ENCODE results near the gene CMTM8. TPM values are rescaled to one million over a fixed set of nuclear protein-coding genes. Genes with fewer than 3 reads are reported as not detected.

CMTM8 gene
- total RNA-seq, 1 donor from 2014 or later: 5.7 TPM

DNA sequence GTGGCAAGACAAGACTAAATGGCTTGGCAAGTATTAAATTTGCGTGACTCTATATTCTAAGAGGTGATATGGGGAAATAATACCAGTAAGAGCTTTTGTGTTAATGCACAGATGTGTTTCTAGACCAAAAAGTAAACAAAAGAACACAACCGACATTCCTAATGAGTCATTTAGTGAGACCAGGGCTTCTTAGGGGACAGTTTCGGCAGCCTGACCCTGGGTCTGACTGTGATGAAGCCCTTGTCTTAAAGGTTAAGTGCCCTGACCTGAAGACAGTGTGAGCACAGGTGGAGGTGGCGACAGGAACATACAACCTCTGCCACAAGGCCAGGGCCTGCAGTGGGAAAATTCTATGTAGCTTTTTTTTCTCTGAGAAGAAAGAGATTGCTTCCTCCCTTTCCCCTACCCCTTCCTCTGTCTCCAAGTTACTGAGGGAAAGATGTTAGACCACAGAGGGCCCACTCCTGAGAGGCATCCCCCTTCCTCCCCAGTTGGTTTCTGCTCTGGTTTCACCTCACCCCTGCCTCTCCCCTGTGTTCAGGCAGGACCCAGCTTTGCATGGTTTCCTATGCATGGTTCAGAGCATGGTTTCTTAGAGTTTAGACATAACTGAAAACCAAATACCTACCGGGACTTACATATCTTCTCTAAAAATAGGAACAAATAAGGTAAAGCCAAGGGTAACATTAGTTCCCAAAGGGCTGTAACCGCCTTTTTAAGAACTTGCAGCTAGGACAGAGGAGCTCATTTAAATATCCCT is 128.3 kb downstream of the CMTM8 start:
- intact Hi-C loops (cut with micrococcal nuclease): no loop called here
- H3K27ac ChIP-seq (replicated peaks): no peak overlapping the region
- H3K27me3 ChIP-seq (ENCODE audit: low read depth): no peaks in the 10 kb centered on the region
- TF ChIP-seq, protein P1, sequence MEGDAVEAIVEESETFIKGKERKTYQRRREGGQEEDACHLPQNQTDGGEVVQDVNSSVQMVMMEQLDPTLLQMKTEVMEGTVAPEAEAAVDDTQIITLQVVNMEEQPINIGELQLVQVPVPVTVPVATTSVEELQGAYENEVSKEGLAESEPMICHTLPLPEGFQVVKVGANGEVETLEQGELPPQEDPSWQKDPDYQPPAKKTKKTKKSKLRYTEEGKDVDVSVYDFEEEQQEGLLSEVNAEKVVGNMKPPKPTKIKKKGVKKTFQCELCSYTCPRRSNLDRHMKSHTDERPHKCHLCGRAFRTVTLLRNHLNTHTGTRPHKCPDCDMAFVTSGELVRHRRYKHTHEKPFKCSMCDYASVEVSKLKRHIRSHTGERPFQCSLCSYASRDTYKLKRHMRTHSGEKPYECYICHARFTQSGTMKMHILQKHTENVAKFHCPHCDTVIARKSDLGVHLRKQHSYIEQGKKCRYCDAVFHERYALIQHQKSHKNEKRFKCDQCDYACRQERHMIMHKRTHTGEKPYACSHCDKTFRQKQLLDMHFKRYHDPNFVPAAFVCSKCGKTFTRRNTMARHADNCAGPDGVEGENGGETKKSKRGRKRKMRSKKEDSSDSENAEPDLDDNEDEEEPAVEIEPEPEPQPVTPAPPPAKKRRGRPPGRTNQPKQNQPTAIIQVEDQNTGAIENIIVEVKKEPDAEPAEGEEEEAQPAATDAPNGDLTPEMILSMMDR (IDR thresholded peaks at IDR 0.05; ENCODE audit: borderline replicate concordance): no peak
- no peaks in the 10 kb centered on the region for H3K4me1 ChIP-seq
- no peaks in the 10 kb centered on the region for H3K9me3 ChIP-seq (replicated peaks)
- no peak overlapping the region for H3K4me3 ChIP-seq
- H3K36me3 ChIP-seq: peaks cover 5% of the 10 kb centered on the region
- no peak for DNase-seq

DNA sequence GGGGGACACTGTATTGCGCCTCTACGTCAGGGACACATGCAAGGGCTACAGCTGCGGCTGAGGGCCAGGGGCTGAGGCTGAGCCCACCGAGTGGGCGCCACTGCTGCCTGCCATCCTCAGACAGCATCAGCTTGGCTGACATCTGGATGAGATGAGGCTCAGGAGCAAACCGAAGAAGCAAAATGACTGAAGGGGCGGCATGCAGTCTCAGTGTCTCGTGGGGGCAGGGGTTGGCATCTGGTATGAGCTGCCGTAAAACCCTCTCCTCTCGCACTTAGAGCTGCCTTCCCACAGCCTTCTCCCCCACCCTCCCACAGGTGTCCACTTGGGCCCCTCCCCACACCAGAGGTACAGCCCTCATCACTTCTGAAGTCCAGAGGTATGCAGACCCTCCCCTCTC is 129.0 kb downstream of the CMTM8 start:
- Histone ChIP-seq H3K9me3 (replicated peaks) (no peaks in the 10 kb centered on the region), H3K27me3 (ENCODE audit: low read depth) (no peaks in the 10 kb centered on the region), H3K4me1 (no peaks in the 10 kb centered on the region), H3K27ac (replicated peaks) (no peak overlapping the region), H3K36me3 (peaks cover 3% of the 10 kb centered on the region), H3K4me3 (no peak overlapping the region)
- intact Hi-C loops (cut with micrococcal nuclease): no loop called here
- TF ChIP-seq, protein P1 (IDR thresholded peaks at IDR 0.05; ENCODE audit: borderline replicate concordance): no peak
- DNase-seq: no peak

DNA sequence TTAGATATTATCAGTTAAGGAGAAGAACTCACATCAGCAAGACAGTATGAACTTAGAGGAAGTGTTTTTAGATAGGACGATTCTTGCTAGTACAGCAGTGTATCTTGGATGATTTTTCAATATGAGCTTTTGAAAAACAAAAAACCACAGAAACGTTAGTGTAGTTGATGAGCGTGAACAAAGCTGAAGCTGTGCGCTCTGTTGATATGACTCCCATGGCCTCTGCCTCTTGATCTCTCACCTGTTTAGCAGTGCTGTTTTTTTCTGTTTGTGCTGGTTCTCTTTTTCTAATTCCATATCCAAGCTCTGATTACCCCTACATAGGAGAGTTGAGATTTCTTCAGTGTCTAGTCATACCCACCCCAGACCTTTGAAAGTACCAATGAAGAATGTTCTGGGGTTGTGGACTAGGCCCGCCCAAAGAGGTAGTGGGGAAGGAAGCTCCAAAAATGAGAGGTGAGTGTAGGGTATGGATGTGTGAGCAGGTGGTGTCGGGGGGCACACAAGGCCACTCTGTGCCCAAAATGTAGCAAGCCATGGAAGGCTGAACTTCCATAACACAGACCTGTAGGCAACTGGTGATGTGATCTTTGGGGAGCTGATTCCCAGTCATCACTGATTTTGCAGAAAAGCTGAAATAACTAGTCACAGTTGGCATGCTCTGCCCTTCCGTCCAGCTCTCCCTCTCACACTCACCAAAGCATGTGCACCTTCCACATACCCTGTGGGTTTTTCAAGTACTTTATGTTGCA is 133.2 kb downstream of the CMTM8 start:
- Histone ChIP-seq H3K9me3 (replicated peaks) (no peaks in the 10 kb centered on the region), H3K27ac (replicated peaks) (no peak overlapping the region), H3K4me1 (no peaks in the 10 kb centered on the region), H3K27me3 (ENCODE audit: low read depth) (no peaks in the 10 kb centered on the region), H3K4me3 (no peak overlapping the region), H3K36me3 (peaks cover 2% of the 10 kb centered on the region)
- no peak for DNase-seq
- TF ChIP-seq, protein P1 (IDR thresholded peaks at IDR 0.05; ENCODE audit: borderline replicate concordance): no peak
- intact Hi-C loops (cut with micrococcal nuclease): loop anchor here (5.0 kb wide), 1 partner anchor 96 kb away; no protein-coding TSS in a partner anchor

DNA sequence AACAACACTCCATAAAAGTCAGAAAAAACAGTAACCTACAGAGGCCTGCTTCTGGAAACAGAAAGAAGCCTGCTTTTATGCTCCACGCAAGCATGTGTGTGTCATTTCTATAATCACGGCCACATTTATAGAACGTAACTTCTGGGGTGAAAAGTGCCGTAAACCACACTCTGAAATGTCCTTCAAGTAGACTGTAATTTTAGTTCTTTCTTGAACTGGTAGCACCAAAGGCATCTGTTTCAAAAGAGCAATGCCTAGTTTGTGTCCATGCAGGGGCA is 133.7 kb downstream of the CMTM8 start:
- TF ChIP-seq, protein P1 (IDR thresholded peaks at IDR 0.05; ENCODE audit: borderline replicate concordance): no peak
- no peak overlapping the region for H3K27ac ChIP-seq (replicated peaks)
- H3K4me3 ChIP-seq: no peak overlapping the region
- H3K27me3 ChIP-seq (ENCODE audit: low read depth): no peaks in the 10 kb centered on the region
- intact Hi-C loops (cut with micrococcal nuclease): loop anchor here (5.0 kb wide), 1 partner anchor 95 kb away; no protein-coding TSS in a partner anchor
- H3K4me1 ChIP-seq: no peaks in the 10 kb centered on the region
- H3K36me3 ChIP-seq: peaks cover 2% of the 10 kb centered on the region
- H3K9me3 ChIP-seq (replicated peaks): no peaks in the 10 kb centered on the region
- no peak for DNase-seq

DNA sequence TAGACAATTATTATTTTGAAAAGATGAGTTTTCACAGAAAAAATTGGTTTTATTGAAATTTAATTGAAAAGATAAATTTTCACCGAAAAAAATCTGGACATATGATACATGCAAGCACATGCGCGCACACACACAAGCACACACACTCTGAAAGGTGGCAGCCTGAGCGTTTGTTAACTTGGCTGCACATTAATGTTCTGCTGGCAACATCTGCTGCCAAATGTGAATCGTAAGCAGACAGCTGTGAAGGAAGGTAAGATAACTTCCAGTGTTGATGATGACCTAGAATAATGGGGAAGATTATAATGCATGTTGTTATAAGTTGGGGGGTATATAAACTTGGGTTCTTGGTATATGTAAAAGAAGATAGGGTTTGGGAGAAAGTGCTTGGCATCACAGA is 134.8 kb downstream of the CMTM8 start:
- TF ChIP-seq, protein P1 (IDR thresholded peaks at IDR 0.05; ENCODE audit: borderline replicate concordance): no peak
- DNase-seq: no peak
- Histone ChIP-seq H3K27ac (replicated peaks) (no peak overlapping the region), H3K27me3 (ENCODE audit: low read depth) (no peaks in the 10 kb centered on the region), H3K36me3 (peaks cover 2% of the 10 kb centered on the region), H3K4me1 (no peaks in the 10 kb centered on the region), H3K4me3 (no peak overlapping the region), H3K9me3 (replicated peaks) (no peaks in the 10 kb centered on the region)
- intact Hi-C loops (cut with micrococcal nuclease): loop anchor here (5.0 kb wide), 1 partner anchor 94 kb away; no protein-coding TSS in a partner anchor

Data from left ventricle myocardium inferior (tissue), 1 donor.